Glomerular visceral epithelial cell (primary cell): ENCODE data around the gene SELENOO.

Source experiments
- DNase-seq: peaks from one replicate; pipeline ENCODE4 v3.0.0-alpha.2; 2016; ENCODE audit errors: extremely low spot score

SELENOO gene

DNA sequence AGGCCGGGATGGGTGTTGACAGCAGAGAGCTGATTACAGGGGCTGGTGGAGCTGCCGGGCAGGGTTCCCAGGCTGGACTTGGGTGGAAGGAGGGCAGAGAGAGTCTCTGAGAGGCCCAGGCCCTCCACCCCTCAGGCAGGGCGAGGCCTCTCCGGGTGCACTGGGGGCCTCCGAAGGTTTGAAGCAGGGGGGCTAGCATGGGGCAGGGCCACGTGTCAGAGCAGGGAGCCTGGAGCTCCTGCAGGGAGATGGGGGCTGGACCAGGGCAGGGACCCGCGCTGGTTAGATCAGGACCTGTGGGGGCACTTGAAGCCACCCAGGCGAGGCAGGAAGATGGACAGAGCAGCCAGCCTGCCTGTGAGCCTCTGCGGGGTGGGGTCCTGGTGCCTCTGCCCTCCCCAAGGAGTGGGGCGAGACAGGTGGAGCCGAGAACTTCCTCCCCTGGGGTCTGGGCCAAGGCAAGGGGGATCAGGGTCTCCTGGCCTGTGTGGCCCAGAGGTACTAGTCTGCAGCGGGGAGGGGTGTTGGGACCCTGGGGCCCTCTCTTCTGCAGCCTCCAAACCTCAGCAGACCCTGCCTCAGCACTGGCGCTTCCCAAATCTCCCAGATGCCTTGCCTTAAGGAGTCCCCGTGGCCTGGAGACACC is 29.4 kb upstream of the SELENOO start:
- no peak for DNase-seq

DNA sequence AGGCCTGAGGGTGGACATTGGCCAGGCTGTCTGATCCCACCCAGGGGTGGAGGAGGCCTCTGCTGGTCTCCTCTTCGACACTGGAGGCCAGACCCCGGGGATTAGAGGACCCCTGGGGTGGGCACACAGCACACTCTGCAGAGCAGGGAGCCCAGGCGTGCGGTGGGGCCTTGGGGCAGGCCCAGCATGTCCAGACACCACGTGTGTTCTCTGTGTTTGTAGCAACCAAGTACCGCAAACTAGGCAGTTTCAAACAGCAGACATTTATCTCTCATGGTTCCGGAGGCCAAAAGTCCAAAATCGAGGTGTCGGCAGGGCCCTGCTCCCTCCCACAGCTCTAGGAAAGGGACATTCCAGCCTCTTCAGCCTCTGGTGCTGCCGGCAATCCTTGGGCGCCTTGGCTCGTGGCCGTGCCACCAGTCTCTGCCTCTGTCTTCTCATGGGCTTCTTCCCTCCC is 28.8 kb upstream of the SELENOO start:
- no peak for DNase-seq

DNA sequence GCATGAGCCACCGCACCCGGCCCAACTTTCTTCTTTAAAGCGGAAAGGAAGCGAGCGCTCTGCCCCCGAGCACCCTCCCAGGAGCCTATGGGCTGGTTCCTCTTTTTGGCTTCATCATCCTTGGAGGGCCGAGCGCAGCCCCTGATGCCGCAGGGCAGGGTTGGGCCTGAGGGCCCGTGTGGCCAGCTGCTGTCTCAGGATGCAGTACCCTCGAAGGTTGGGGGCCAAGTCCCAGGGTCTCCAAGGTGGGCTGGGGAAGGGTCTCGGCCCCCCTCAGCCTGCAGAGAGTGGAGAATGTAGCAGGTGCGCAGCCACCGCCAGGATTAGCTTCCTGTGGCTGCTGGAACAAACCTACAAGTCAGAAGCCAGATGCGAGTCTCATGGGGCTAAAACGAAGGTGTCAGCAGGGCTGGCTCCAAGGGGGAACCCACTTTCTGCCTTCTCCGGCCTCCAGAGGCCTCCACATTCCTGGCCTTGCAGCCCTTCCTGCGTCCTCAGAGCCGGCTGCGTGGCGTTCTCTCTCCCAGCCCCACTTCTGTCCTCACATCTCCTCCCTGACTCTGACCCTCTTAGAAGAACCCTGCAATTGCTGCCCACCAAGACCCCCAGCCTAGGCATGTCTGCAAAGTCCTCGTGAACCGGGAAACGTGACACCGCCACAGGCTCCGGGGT is 27.4 kb upstream of the SELENOO start:
- no peak for DNase-seq

DNA sequence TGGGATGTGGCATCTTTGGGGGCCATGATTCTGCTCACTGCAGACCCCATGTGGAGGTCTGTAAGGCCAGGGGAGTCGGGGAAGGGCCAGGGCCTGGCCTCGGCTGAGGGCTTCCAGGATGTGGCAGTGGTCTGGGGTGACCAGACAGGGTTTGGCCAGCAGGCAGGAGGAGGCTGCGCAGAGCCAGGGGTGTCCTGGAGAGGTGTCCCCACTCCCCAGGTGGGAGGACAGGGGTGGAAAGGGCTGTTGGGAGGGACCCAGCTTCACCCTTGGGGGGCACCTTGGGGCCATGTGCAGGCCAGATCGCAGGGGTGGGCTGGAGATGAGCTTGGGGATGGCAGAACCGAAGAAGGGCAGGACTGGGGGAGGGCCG is 26.8 kb upstream of the SELENOO start:
- no peak for DNase-seq

DNA sequence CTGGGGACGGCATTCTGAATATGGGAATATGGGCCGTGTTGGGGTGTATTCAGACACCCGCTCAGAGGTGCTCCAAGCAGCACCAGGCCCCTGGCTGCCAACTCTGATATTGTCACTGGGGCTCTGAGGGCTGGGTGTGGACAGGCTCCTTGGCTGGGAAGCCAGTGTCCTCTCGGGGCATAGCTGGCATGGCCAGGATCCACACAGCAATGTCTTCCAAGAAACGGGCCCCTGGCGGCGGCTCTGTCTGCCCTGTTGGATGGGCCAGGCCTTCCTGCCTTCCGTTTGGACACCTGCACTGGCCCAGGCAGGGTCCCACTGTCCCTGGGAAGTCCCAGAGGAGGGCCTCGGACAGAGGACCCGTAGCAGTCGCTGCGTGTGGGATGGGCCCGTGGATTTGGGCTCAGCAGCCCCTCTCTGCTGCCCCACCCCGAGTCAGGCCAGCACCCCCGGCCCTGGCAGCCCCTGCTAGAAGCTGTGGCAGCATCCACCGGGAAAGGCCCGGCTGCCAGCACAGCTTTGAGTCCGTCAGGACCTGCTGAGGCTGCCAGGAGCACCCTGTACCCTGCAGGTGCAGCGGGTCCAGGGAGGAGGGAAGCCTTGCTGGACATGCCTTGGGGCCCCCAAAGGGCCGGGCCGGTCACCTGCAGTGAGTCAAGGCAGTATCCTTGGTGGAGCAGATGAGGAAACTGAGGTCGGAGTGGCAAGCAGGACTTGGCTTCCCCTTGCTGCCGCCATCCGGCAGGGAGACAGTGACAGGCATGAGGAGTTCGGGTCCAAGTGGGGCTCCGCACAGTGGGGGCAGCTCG is 26.2 kb upstream of the SELENOO start:
- DNase-seq: no peak

DNA sequence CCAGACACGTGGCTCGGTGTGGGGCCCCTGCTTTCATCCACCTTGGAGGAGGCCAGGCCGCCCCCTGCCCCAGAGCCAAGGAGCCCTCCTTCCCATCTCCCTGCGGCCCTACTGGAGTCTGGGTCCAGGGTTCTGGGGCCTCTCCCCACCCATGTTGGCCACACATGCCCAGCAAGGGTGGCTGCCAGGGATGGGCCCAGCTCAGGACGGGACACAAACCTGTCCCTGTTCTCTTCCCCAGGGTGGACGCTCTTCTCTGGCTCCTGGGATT is 25.7 kb upstream of the SELENOO start:
- DNase-seq: no peak

DNA sequence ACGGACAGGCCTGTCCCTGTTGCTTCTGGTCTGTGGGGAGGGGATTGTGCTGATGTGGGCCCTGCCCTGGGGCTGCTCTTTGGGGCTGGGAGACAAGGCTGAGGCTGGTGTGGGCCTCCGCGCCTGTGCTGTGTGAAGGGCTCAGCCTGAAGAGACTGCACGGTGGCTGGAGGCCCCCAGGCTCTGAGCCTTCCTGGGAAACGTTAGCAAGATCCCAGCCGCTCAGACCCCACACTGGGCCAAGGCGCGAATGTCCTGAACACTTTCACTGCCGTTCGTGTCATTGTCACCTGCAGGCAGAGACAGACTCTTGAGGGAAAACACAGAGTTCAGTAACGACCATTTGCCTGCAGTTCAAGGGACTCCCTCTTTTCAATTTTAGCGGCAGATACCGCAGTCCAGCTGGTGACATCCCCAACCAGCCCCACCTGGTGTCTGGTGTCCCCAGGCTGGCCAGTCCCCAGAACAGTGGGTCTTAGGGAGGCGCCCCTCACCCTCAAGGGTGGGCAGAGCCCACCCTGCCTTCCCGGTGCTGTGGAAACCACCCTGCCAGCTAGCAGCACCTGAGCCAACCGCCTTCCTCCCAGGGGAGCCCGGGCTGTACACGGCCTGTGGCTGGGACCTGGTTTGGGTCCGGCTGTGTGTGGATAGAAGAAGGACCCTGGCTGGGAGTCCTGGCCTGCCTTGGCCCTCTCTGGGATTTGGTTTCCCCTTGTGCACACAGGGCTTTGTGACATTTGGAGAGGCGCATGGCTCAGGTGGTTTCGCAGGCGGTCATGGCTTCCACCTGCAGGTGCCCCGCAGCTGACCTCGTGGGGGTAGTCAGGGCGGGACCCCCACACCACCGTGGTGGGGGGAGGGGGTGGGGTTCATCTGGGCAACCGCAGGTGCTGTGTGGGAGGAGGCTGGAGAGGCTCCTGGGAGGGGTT is 24.6 kb upstream of the SELENOO start:
- DNase-seq: no peak

DNA sequence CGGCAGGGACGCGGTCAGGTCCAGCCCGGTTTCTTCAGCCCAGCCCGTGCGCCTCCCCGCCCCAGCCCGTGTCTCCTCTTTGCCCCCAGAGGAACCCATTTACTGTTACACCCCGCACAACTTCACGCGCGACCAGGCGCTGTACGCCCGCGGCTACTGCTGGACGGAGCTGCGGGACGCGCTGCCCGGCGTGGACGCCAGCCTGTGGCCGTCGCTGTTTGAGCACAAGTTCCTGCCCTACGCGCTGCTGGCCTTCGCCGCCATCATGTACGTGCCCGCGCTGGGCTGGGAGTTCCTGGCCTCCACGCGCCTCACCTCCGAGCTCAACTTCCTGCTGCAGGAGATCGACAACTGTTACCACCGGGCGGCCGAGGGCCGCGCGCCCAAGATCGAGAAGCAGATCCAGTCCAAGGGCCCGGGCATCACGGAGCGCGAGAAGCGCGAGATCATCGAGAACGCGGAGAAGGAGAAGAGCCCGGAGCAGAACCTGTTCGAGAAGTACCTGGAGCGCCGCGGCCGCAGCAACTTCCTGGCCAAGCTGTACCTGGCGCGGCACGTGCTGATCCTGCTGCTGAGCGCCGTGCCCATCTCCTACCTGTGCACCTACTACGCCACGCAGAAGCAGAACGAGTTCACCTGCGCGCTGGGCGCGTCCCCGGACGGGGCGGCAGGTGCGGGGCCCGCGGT is 23.8 kb upstream of the SELENOO start:
- DNase-seq: no peak

DNA sequence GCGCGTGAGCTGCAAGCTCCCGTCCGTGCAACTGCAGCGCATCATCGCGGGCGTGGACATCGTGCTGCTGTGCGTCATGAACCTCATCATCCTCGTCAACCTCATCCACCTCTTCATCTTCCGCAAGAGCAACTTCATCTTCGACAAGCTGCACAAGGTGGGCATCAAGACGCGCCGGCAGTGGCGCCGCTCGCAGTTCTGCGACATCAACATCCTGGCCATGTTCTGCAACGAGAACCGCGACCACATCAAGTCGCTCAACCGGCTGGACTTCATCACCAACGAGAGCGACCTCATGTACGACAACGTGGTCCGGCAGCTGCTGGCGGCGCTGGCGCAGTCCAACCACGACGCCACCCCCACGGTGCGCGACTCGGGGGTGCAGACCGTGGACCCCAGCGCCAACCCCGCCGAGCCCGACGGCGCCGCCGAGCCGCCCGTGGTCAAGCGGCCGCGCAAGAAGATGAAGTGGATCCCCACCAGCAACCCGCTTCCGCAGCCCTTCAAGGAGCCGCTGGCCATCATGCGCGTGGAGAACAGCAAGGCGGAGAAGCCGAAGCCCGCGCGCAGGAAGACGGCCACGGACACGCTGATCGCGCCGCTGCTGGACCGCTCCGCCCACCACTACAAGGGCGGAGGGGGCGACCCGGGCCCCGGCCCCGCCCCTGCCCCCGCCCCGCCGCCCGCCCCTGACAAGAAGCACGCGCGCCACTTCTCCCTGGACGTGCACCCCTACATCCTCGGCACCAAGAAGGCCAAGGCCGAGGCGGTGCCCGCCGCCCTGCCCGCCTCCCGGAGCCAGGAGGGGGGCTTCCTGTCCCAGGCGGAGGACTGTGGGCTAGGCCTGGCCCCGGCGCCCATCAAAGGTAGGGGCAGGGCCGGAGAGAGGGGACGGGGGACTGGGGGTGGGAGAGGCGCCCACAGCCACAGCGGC is 23.0 kb upstream of the SELENOO start:
- DNase-seq: no peak

DNA sequence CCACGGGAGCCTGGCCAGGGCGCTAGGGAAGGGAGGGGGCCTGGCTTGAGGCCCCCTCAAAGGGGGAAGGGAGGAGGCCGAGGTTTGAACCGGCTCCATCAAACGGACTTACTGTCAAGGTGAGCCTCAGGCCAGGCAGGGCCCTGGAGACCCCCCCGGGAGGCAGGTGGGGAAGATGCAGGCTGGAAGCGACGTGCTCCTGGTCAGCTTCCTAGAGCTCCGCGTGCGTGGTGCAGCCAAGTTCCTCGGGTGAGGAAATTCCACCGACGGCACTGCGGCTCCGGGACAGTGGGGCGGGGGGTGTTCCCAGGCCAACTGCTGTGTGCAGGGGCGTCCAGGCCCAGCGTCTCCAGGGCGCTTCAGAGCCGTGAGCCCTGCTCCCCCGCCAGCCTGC is 22.3 kb upstream of the SELENOO start:
- no peak for DNase-seq

DNA sequence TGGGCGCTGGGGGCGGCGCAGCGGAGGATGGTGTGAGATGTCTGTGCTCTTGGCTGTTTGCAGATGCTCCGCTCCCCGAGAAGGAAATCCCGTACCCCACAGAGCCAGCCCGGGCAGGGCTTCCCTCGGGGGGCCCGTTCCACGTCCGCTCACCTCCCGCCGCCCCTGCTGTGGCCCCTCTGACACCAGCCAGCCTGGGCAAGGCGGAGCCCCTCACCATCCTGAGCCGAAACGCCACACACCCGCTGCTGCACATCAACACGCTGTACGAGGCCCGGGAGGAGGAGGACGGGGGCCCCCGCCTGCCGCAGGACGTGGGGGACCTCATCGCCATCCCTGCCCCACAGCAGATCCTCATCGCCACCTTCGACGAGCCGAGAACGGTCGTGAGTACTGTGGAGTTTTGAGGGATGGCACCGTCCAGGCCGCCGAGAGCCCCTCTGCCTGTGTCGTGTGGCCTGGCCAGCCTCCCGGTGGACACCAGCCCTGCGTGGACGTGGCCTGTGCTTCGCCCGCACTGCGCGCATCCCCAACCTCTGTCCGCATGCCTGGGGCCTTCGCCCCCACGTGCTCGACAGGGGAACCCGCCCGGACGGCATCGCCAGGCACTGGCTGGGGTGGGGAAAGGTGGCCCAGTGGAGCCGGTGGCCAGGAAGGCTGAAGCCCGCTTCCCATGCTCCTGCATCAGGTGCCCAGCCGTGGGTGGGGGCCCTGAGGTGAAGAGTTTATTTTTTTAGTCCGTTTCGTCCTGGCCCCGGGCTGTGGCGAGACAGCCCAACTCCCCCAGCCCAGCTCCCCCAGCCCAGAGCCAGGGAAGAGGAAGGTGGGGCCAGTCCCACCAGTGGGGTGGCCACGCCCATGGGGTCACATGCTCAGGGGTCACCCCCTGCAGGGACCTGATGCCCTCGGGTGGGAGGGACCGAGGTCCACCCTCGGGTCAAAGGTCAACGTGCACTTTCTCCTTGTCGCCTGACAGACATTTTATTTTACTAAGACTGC is 21.6 kb upstream of the SELENOO start:
- no peak for DNase-seq

DNA sequence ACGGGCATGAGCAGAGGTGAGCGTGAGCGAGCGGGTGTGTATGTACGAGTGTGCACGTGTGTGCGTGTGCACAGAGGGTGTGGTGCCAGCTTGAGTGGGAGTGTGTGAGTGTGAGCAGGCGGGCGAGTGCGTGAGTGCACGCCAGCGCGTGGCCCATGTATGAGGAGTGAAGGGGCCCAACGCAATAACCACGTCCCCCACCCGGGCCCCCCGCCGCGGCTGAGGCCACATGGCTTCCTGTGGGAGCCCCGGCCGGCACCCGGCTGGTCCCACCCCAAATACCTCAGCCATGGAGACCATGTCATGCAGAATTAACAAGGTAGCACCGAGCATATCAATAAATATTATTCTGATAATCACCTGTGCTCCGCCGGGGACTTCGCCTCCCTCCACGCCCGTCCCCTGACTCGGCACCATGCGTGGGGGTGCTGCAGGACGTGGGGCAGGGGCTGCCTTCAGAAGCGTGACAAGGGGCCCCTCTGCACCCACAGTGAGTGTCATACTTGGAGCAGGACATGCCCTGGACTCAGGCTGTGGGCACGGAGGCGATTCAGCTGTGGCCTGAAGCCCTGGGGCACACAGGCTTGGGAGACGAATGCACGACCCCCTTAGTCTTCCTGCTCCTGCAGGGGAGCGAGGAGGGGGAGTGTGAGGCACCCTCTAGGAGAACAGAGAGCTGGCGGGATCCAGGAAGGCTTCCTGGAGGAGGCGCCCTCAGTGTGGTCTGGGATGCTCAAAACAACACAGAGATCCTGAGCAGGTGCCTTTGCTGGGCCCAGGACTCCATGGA is 20.7 kb upstream of the SELENOO start:
- DNase-seq: no peak

DNA sequence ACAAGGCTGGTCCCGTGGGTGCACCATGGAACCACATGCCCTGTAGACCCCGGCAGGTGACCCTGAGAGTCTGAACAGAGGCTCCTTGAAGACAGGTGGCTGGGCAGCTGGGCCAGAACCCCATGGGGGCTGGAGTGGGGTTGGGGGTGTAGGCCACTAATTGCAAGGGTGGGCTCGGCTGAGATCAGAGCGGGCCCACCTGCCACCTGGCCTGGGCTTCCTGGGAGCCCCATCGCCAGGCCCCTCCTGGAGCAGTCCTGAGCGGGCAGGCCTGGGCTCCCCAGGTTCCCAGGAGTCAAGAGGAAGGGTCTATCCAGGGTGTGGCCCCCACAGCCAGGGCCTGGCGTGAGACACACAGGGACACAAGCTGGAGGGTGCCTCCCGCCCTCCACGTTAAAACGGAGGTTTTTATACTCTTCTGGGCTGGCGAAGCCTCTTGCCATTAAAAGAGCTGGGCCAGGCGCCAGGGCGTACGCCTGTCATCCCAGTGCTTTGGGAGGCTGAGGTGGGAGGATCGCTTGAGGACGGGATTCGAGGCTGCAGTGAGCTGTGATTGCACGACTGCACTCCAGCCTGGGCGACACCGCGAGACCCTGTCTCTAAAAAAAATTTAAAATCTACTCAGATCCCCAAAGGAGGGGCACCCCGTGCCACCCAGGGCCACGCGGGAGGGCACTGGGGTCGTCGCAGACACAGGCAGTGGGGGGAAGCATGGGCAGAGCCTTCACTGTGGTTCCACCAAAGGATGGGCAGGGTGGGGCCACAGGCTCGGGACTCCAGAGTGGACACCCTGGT is 19.9 kb upstream of the SELENOO start:
- DNase-seq: no peak

DNA sequence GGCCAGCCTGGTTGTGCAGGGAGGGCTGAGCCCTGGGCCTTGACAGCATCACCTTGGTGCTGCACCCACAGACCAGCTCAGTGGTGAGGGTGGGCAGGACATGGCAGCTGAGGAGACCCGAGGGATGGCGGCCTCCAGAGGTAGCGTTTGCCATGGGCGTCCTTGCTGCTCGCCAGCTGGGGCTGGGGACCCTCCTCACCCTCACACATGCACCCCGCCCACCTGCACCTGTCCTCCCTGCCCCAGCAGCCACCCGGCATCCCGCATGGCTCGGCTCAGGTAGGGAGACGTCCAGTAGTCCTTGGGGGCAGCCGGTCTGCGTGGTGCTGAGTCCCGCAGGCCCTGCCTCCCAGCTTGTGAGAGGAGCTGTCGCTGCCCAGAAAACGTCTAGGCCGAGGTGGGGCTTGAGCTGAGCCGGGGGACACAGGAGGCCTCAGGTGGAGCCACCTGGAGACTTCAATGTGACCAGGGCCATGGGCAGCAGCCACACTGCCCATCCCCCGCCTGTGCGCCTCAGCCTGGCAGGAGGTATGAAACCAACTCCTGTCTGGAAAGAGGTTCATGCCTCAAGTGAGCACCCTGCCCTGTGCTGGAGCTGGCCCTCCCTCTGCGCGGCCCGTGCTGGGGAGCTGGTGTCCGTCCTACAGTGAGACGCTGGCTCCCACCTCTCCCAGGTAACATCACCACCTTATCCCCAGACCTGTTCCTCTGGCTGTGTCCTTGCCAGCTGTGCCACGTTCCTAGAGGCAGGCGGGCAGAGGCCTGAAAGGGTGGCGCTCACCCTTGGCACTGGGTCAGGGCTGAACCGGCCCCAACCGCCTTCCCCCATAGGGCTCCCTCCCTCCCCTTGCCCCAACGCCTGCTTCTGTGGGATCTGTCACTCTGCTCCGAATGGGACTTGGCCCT is 18.4 kb upstream of the SELENOO start:
- DNase-seq: no peak

DNA sequence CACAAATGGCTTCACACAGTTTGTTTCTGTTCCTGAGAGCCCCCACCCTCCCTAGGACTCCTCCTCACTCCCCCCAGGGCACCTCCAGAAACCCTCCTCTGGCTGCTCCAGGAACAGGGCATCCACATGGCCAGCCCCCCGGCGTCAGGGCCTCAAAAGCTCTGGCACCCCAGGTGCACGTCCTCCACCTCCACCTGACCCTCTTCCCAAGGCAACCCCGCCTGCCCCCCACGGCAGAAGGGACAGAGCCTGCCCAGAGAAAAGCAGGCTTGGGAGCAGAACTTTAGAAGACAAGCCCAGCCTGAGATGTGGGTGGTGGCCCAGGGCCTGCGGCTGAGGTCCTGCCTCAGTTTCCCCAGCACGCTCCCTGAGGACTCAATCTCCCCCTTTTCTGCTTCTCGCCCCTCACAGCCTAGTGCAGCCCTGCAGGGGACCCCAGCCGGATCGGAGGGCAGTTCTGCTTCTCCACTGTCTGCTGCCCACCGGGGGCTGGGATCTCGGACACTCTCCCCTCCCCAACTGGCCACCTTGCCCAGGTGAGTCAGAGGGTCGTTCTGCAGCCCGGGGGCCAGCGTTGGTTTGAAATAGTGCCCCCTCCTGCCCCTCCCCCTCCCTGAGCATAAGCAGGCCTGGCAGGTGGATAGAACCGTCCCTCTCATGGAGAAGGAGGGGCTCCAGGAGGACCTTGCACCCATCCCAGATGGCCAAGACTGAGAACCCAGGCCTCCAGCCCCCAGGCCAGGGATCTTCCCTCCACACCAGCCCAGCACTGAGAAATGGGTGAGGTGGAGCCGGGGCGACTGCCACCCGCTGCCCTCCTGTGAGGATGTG is 17.5 kb upstream of the SELENOO start:
- no peak for DNase-seq
